ENCODE measurements around the gene NEK8.
"Not testable (repeated sequence)": the region's sequence is repeated elsewhere in the genome, so short reads cannot be mapped to it uniquely, and the experiment has no call there.

NEK8 gene

GRCh38 chr17:28726226-28726626 is 2.4 kb upstream of the NEK8 start, which contains the start of gene TLCD1:
TSS of gene TLCD1 (minus strand) at chr17:28726233. CDS start at chr17:28726097, 136 bp downstream.
- DNase-seq: peak; percentile 84

GRCh38 chr17:28726627-28727491 is 1.7 kb upstream of the NEK8 start:
- peak; percentile 98 for DNase-seq

GRCh38 chr17:28729950-28730330 is 1.4 kb downstream of the NEK8 start:
- no peak for DNase-seq

GRCh38 chr17:28733346-28733745 is 4.8 kb downstream of the NEK8 start:
- DNase-seq: no peak

GRCh38 chr17:28734712-28735241 is 6.2 kb downstream of the NEK8 start:
- no peak for DNase-seq

GRCh38 chr17:28735242-28735722 is 6.7 kb downstream of the NEK8 start:
- DNase-seq: no peak

GRCh38 chr17:28735913-28736769 is 7.6 kb downstream of the NEK8 start:
- not testable (repeated sequence) for DNase-seq

- no peak for DNase-seq
Measured at GRCh38 chr17:28737316-28737715, 8.7 kb downstream of the NEK8 start.

- DNase-seq: peak; percentile 54
Measured at GRCh38 chr17:28737770-28738679, 9.4 kb downstream of the NEK8 start.

- DNase-seq: no peak
Measured at GRCh38 chr17:28738680-28739384, 10.2 kb downstream of the NEK8 start.

- no peak for DNase-seq
Measured at GRCh38 chr17:28740406-28741357, 12.1 kb downstream of the NEK8 start.

GRCh38 chr17:28741358-28742349 is 13.1 kb downstream of the NEK8 start:
- DNase-seq: no peak

- peak; percentile 90 for DNase-seq
Measured at GRCh38 chr17:28743243-28744103, 14.9 kb downstream of the NEK8 start, which contains the start of gene TRAF4. TSS of gene TRAF4 (plus strand) at chr17:28744011. CDS start at chr17:28744113, 102 bp downstream.

GRCh38 chr17:28744104-28744971 is 15.8 kb downstream of the NEK8 start:
- no peak for DNase-seq

- DNase-seq: peak; percentile 86
Measured at GRCh38 chr17:28744972-28745785, 16.6 kb downstream of the NEK8 start.

Measured in NCI-H526 treated with DMSO at 0.1 percent for 48 hours (cell line).